Tibial nerve (tissue), 3 donors: ENCODE measurements around the gene KLRF2.

ENCODE experiments used
- EP300 ChIP-seq, 2 donors: sonication (generic); formaldehyde crosslinking; IDR thresholded peaks; one replicate each; pipeline ENCODE4 v1.6.1; 2017; ENCODE audit warnings: antibody characterized with exemption in 2 of 2, mild to moderate bottlenecking in 1 of 2
- POLR2A ChIP-seq, 2 donors: fragments of 450-650 bp; IDR thresholded peaks; one replicate each; pipeline ENCODE4 v1.6.1; 2017; ENCODE audit warnings: antibody characterized with exemption in 2 of 2, mild to moderate bottlenecking in 2 of 2, moderate library complexity in 2 of 2

GRCh38 chr12:9925705-9926393, 44.6 kb downstream of the KLRF2 start:
- TF ChIP-seq POLR2A (IDR thresholded peaks at IDR 0.05), result no peak
- TF ChIP-seq EP300 (IDR thresholded peaks at IDR 0.05), result no peak
